AG20443 (cell line): ENCODE data around the gene SPEF2.
"Not testable (repeated sequence)": the region's sequence is repeated elsewhere in the genome, so short reads cannot be mapped to it uniquely, and the experiment has no call there.

ENCODE experiments used
- DNase-seq: peaks from one replicate; pipeline ENCODE4 v3.0.0; 2012; ENCODE audit warnings: low spot score, mixed read lengths

SPEF2 gene

DNA sequence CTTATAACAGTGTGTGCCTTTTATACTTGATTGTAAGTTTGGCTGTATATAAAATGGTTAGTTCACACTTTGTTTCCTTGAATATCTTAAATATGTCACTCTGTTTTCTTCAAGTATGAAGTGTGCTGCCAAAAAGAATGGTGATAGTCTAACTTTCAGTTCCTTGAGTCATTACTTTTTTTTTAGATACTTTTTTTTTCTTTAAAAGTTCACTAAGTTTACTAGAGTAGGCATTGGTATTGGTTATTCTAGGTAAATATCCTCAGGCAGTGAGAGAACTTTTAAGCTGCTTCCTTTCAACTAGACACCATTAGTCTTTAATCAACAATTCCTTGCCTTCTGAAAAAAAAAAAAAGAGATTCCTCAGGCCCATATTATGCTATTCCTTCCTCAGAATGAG lies 41.9 kb downstream of the SPEF2 start:
- DNase-seq = no peak

GRCh38 chr5:35660451-35660850 lies 42.8 kb downstream of the SPEF2 start:
- DNase-seq = no peak

DNA sequence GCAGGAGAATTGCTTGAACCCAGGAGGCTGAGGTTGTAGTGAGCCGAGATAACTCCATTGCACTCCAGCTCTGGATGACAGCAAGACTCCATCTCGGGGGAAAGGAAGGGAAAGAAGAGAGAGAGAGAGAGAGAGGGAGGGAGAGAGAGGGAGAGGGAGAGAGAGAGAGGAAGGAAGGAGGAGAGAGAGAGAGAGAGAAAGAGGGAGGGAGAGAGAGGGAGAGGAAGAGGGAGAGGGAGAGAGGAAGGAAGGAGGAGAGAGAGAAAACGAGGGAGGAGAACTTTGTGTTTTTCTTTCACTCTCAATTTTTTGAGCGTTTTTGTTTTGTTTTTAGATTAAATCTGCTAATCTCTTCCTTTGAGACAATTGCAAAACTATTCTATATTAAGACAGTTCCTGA lies 46.9 kb downstream of the SPEF2 start:
- DNase-seq = no peak

- DNase-seq = no peak
These were observed 47.4 kb downstream of the SPEF2 start for GRCh38 chr5:35665096-35665495.

- DNase-seq = no peak
These were observed 50.7 kb downstream of the SPEF2 start for GRCh38 chr5:35668319-35668718.

- no peak for DNase-seq
These were observed 51.1 kb downstream of the SPEF2 start for GRCh38 chr5:35668794-35669193.

- DNase-seq = no peak
These were observed 54.1 kb downstream of the SPEF2 start for GRCh38 chr5:35671541-35672295.

GRCh38 chr5:35672296-35672655 lies 54.6 kb downstream of the SPEF2 start:
- not testable (repeated sequence) for DNase-seq

DNA sequence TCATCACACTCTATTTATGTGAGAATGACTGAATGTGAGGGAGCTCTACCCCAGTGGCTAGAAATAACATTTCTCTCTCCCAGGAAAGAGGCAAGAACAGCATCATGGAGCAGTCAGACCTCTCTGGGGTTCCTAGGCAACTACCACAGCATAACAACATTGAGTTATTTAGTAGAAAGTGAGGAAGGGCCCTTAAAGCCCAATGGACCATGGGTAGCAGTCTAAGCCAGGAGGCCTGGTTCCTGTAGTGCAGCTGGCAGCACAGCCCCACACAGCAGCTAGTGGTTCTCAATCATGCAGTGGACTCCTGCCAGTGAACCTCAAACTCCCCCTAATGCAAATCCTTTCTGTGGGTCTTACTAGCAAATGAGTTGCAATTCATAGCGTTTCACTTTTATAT lies 55.3 kb downstream of the SPEF2 start:
- no peak for DNase-seq

DNA sequence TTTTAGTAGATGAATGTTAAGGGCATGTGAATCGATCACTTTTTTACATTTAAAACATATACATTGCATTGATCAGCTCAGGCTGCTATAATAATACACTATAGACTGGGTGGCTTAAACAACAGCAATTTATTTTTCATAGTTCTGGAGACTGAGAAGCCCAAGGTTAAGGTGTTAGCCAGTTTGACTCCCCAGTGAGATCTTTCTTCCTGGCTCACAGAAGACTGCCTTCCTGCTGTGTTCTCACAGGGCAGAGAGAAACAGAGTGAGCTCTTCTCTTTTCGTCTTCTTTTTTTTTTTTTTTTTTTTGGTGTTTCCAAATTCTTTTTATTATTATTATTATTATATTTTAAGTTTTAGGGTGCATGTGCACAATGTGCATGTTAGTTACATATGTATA lies 56.4 kb downstream of the SPEF2 start:
- DNase-seq = no peak

- no peak for DNase-seq
These were observed 57.7 kb downstream of the SPEF2 start for GRCh38 chr5:35675392-35675791.

DNA sequence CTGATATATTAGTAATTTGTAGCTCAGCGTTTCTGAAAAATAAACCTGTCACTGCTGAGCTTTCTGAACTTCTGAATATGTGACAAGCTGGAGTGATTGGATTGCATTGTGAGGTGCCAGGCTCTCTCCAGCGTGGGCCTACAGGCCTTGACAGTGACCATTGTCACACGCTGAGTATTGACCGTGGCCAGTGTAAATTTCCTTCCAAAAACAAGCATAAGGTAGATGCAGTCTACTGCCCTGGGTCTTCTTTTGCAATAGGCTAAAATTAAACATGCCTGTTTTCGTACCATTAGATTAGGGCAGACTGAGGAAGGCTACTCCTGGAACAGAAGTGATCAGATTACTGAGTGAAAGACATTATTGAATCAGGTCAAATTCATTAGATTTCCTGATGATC lies 60.2 kb downstream of the SPEF2 start:
- no peak for DNase-seq

- DNase-seq = no peak
These were observed 61.0 kb downstream of the SPEF2 start for GRCh38 chr5:35678661-35679060.

- DNase-seq = no peak
These were observed 61.7 kb downstream of the SPEF2 start for GRCh38 chr5:35679357-35679756.

DNA sequence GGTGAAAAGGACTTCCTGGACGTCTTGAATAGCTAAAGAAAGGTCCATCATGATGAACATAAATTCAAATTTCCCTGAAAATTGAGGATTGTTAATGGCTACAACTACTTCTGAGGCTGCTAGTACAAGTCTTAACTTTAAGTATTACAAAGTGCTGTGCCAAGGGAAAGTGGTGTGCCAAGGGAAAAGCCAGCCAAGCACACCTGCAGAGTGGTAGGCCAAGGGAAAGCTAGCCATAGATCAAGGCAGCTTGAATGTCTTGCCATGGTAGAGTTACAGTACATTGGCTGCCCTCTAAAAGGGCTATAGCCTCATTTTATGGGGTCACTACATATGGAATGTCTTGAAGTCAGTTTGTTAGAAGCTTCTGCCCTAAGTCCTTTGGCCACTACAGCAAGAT lies 64.2 kb downstream of the SPEF2 start:
- DNase-seq = no peak

GRCh38 chr5:35683466-35683865 lies 65.8 kb downstream of the SPEF2 start:
- no peak for DNase-seq

- DNase-seq = no peak
These were observed 67.5 kb downstream of the SPEF2 start for GRCh38 chr5:35685161-35685560.

- DNase-seq = no peak
These were observed 70.3 kb downstream of the SPEF2 start for GRCh38 chr5:35687961-35688360.

DNA sequence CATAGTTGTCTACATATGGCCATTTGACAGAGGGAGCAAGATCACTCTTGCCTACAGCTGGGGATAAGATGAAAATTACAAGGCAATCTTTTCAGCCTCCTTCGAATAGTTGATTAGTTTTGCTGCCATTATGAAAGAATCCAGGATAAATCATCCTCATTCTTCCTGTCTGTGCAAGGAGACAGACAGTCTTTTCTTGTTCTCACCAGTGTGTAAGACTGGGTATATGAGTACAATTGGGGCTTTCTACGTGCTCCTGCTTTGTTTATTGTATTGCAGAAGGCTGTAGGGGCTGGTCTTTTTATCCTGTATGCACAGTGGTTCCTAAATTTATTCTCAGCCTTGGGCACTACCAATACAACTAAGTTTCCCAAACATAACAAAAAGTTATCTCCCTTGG lies 76.8 kb downstream of the SPEF2 start:
- DNase-seq = no peak

DNA sequence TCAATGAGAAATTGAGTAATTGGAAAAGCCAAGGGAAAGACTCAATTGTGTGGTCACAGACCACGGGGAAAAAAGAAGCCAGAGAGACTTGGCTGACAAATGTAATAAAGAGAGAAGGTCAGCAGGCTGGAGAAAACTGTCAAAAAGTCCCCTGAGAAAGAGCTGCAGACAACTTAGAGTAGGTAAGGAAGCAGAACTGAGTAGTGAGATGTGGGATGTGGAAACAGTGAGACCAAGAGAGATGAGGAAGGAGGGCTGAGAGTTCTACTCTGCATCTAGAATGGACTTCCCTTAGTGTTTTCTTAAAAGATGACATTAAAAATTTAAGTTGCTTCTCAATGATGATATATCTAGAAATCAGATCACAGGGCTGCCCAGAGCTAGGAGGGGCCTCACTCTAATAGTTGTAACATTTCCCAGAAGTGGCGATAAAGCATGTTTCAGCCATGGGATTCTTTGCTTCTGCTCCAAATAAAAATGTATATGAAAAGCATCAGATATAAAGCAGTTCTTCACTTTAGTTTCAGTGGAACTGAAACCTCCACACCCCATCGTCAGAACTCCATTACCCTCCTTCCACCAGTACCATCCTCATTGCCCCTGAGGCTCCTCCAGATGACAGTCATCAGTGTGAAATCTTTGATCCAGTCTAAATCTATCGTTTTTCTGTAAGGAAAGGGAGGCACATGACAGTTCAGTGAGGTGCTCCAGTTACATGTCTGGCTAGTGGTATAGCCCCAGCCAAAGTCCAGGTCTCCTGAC lies 80.6 kb downstream of the SPEF2 start:
- no peak for DNase-seq

- no peak for DNase-seq
These were observed 90.0 kb downstream of the SPEF2 start for GRCh38 chr5:35707659-35708058.

GRCh38 chr5:35709688-35710087 lies 92.0 kb downstream of the SPEF2 start:
- no peak for DNase-seq

DNA sequence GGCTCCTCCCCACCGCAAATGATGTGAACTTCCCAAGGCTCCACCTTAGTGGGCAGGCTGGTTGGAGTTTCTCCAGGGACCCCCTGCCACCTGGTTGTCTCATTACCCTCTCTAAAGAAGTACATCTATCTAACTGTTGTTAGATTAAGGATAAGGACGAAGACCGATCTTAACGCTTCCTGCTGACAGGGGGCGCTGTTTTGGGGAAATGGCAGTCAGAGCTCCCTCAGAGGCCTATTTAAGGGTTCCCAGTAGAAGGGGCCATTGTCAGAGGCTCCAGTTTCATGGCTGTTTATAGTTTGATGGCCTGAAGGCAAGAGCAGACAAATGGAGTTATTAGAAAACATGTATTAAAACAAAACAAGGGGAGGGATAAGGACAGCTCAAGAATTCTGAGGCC lies 100.1 kb downstream of the SPEF2 start:
- no peak for DNase-seq

DNA sequence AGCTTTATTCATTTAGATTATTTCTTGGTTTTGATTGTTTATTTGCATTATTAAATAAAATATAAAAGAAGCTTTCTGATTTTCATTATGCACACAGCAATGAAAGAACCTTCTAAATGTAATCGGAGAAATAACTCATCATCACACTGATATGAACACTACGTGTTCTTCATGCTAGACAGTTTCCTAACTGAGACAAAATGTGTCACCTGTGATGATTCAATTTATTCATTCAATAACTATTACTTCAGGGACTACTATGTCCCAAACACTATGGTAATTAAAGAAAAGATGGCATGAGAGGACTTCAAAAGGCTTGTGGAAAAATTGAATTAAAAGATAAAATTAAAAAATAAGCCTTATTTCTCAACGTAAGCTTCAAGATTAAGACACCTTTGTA lies 118.1 kb downstream of the SPEF2 start:
- no peak for DNase-seq
